Measurements from ENCODE around the gene TBCK. TPM values are rescaled to one million over a fixed set of nuclear protein-coding genes. Genes with fewer than 3 reads are reported as not detected.
"Not testable (repeated sequence)": the region's sequence is repeated elsewhere in the genome, so short reads cannot be mapped to it uniquely, and the experiment has no call there.

TBCK gene
- total RNA-seq, 1 experiment from 2014 or later, result 18.1 TPM

- no peak for DNase-seq (ENCODE audit: low spot score)
These were observed 84.1 kb downstream of the TBCK start for GRCh38 chr4:106231931-106232330.

- DNase-seq (ENCODE audit: low spot score), result no peak
These were observed 93.5 kb downstream of the TBCK start for GRCh38 chr4:106222548-106222947.

GRCh38 chr4:106213291-106213690, 102.7 kb downstream of the TBCK start:
- not testable (repeated sequence) for DNase-seq (ENCODE audit: low spot score)

DNA sequence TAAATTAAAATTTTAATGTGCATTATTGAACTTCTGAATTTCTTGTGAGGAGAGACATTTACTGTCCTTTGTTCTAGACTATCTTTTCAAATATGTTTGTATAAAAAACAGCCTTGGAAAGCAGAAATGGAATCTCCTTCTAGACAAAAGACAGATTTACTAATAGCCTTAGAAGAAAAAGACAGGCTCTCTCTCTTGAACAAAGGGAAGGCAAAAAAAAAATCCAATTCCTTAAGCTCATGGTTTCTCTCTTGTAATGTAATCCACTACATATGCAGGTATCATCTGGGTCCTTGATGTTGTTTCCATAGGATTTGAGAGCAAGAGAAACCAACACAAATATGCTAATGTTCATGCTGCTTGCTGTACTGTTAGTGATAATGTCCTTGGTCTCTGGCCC, 106.0 kb downstream of the TBCK start:
- DNase-seq (ENCODE audit: low spot score), result no peak

- no peak for DNase-seq (ENCODE audit: low spot score)
These were observed 107.2 kb downstream of the TBCK start for GRCh38 chr4:106208481-106209460.

- peak; percentile 6 for DNase-seq (ENCODE audit: low spot score)
These were observed 114.6 kb downstream of the TBCK start for GRCh38 chr4:106201373-106201772.

GRCh38 chr4:106195435-106195950, 120.5 kb downstream of the TBCK start:
- no peak for DNase-seq (ENCODE audit: low spot score)

- DNase-seq (ENCODE audit: low spot score), result no peak
These were observed 121.2 kb downstream of the TBCK start for GRCh38 chr4:106194801-106195200.

DNA sequence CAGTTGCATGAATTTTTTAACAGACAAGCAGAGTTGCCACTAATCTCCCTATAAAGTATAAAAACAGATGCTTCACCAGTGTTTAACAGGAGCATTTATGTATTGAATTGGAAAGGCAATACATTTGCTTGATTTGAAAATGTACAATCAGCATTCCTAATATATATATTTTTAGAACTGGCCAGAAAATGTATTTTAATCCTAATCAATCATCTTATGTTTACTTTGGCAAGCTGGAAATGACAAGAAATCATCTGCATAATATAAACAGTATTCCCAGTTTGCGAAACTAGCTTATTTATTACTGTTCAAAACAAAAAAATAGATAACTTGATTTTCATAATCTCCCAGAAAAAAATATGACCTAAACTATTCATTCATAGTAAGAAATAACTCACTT, 123.9 kb downstream of the TBCK start:
- no peak for DNase-seq (ENCODE audit: low spot score)

DNA sequence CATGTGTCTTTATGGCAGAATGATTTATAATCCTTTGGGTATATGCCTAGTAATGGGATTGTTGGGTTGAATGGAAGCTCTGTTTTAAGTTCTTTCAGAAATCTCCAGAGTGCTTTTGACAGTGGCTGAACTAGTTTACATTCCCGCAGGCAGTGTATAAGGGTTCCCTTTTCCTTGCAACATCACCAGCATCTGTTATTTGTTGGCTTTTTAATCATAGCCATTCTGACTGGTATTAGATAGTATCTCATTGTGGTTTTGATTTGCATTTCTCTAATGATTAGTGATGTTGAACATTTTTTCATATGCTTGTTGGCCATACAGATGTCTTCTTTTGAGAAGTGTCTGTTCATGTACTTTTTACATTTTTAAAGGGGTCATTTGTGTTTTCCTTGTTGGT, 129.8 kb downstream of the TBCK start:
- no peak for DNase-seq (ENCODE audit: low spot score)

DNA sequence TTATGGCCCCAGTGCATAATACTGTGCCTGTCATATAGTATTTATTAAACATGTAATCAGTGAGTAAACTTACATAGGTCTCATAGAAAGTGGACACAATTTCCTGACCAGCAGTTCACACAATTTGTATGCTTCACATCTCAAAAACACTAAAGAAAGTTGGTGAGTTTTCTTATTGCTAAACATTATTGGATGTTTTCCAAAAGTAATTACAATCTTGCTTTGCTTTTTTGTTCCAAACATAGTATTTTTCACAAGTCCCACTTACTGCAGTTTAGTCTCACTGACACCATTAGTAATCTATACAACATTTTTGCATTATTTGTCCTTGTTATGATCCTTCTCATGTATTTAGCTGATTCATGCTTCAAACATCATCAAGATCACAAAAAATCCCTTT, 132.5 kb downstream of the TBCK start:
- no peak for DNase-seq (ENCODE audit: low spot score)

- DNase-seq (ENCODE audit: low spot score), result no peak
These were observed 143.1 kb downstream of the TBCK start for GRCh38 chr4:106172861-106173260.

GRCh38 chr4:106165351-106166010, 150.5 kb downstream of the TBCK start:
- DNase-seq (ENCODE audit: low spot score), result no peak

GRCh38 chr4:106162278-106162677, 153.7 kb downstream of the TBCK start:
- no peak for DNase-seq (ENCODE audit: low spot score)

DNA sequence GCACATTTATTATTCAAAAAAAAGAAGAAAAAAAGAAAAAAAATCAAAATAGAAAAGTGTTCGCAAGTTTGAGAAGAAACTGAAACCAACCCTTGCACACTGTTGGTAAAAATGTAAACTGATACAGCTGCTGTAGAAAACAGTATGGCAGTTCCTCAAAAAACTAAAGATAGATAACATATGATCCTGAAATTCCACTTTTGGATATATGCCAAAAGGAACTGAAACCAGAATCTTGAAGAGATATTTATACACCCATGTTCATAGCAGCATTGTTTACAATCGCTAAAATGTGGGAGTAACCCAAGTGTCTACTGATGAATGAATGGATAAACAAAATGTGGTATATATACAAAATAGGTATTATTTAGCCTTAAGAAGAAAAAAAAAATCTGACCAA, 155.4 kb downstream of the TBCK start:
- DNase-seq (ENCODE audit: low spot score), result no peak

GRCh38 chr4:106149911-106150310, 166.1 kb downstream of the TBCK start:
- no peak for DNase-seq (ENCODE audit: low spot score)

- no peak for DNase-seq (ENCODE audit: low spot score)
These were observed 167.0 kb downstream of the TBCK start for GRCh38 chr4:106149026-106149425.

DNA sequence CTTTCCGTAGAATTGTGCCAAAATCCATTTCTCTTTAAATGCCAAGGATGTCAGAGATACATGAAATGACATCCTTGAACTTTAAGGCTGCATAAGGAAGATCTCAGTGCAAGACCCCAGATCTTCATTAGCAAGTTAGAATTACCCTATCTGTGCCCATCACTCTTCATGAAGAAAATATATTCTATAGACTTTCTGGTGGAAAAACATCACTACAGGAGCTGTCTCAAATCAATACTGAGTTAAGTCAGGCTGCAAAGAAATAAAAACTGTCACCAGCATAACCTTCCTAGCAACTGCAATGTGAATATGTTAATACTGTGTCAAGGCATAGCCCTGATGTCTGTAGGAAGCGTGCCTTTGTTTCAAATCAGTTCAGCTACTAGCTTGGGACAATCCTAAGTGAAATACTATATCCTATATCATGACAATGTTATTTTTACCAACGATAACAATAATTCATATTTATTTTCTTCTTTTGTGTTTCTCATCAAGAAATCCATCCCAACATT, 173.3 kb downstream of the TBCK start:
- no peak for DNase-seq (ENCODE audit: low spot score)

DNA sequence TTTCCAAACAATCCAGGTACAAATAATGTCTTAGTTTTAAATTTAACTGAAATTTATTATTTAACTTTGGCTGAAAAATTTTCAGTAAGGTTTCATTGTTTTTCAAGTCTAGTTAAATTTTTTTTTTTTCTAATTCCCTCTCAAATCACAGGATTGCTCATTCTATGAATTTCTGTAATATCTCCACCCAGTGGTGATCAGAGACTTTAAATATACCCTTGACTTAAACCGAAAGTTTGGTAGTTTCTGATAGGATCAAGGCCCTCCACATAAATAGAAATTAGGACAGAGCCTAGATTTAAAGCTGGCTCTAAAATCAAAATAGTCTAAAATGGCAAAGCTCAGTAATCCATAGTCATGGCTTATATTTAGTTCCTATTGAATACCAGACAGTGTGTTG, 175.4 kb downstream of the TBCK start:
- no peak for DNase-seq (ENCODE audit: low spot score)

DNA sequence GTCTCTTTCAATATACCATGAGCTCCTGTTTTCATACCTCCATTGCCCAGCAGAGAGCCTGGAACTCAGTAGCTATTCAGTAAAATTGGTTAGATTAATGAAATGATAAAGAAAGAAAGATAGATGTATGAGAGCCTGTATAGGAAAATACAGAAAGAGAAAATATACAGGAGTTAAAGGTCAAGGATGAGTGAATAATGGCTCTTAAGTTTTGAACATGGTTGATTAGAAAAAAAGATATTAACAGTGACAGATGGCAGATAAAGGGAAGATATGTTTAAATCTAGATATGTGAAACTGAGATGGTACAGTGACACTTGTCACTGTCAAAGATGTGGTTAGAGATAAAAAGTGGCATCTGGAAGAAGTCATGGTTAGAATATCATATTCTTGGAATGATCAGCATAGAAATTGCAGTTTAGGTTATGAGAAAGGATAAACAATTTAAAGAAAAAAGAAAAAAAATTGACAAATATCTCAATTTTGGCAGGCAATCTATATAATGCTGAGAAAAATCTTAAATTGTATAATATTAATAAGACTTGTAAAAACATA, 179.2 kb downstream of the TBCK start:
- DNase-seq (ENCODE audit: low spot score), result no peak

DNA sequence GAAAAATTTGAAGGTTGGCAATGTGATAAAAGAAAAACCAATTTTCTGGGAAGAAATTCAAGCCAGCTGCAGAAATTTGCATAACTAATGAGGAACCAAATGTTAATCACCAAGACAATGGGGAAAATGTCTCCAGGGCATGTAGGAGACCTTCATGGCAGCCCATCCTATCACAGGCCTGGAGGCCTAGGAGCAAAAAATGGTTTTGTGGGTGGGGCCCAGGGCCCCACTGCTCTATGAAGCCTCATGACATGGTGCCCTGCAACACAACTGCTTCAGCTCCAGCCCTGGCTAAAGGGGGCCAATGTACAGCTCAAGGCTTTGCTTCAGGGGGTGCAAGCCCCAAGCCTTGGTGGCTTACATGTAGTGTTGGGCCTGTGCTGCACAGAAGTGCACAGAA, 184.0 kb downstream of the TBCK start:
- DNase-seq (ENCODE audit: low spot score), result no peak

- DNase-seq (ENCODE audit: low spot score), result no peak
These were observed 189.9 kb downstream of the TBCK start for GRCh38 chr4:106126062-106126461.
